Right cardiac atrium (tissue), 5 donors: ENCODE results near the gene ZDHHC4. TPM values are rescaled to one million over a fixed set of nuclear protein-coding genes. Genes with fewer than 3 reads are reported as not detected.
"Not testable (repeated sequence)": the region's sequence is repeated elsewhere in the genome, so short reads cannot be mapped to it uniquely, and the experiment has no call there.

Experiments
- ATAC-seq, 2 donors: fragments of 200-7000 bp; cut with Tn5 transposase; one replicate each; pipeline versions ENCODE4 v1.8.0 to v1.9.1; 2020; ENCODE audit warnings: moderate library complexity in 2 of 2, mild to moderate bottlenecking in 1 of 2
- DNase-seq, 3 donors: peaks; one replicate each; pipeline ENCODE4 v3.0.0-alpha.2; 2020
- H3K27ac ChIP-seq: one replicate; pipeline ENCODE4 v1.5.1; 2013; ENCODE audit warnings: mild to moderate bottlenecking, low read length, control low read depth, moderate library complexity
- H3K27me3 ChIP-seq: one replicate; pipeline ENCODE4 v1.6.1; 2013; ENCODE audit not compliant: control insufficient read depth, insufficient read depth
- H3K4me1 ChIP-seq: one replicate; pipeline ENCODE4 v1.6.1; 2013; ENCODE audit warnings: low read length; ENCODE audit not compliant: control insufficient read depth, insufficient read depth
- H3K4me3 ChIP-seq: one replicate; pipeline ENCODE4 v1.5.1; 2013; ENCODE audit warnings: low read length, control low read depth
- H3K9me3 ChIP-seq: one replicate; pipeline ENCODE4 v1.6.1; 2013; ENCODE audit warnings: low read length; ENCODE audit not compliant: control insufficient read depth
- WGBS: extraction: QIAGEN DNeasy Blood & Tissue Kit; methylation state at CpG from one replicate; pipeline ENCODE4 v1.1.7; 2013; 5-methylcytosine and 5-hydroxymethylcytosine counted together
- intact Hi-C, 4 donors: fragments of 100-400 bp; cut with DNase I; formaldehyde crosslinking; loops; one replicate each; pipeline versions ENCODE4 v1.11.0 to v1.14.0; 2022 to 2023
- polyA plus RNA-seq: library from polyadenylated mRNA; stranded (reverse); fragments of 200-250 nt; gene quantifications from one replicate; pipeline ENCODE4 v1.2.3, GENCODE V29; 2013
- total RNA-seq, 4 donors: library from RNA; stranded (reverse); fragmentation: NEBNext Ultra II Directional; extraction: Animal tissue kit (Norgen Biotek cat#: 25700); gene quantifications; one replicate each; pipeline ENCODE4 v1.2.1, GENCODE V29; 2021
- donor health status: healthy with polysubstance abuse.
- donor health status: DM: no; HTN: yes; CAD: no.
- donor health status: DM: no; HTN: no; CAD: no.
- donor health status: DM: no; HTN: yes; CAD: no; lungs with severe emphysema.
- donor health status: DM: yes; HTN: yes; CAD: no.

Gene ZDHHC4
- total and polyA plus RNA-seq, 5 donors, result 37.1 to 51.7 (median 44.9) TPM

GRCh38 chr7:6563936-6564770 lies 13.1 kb upstream of the ZDHHC4 start:
- Histone ChIP-seq H3K27ac (no peak overlapping the region), H3K4me1 (no peaks in the 10 kb centered on the region), H3K27me3 (no peaks in the 10 kb centered on the region), H3K4me3 (no peak overlapping the region), H3K9me3 (no peaks in the 10 kb centered on the region)
- peak; percentile 83 to 84 for ATAC-seq
- intact Hi-C loops, result no loop called here
- peak; percentile 65 to 84 (median 80) for DNase-seq
- 59% methylated on average over 12 of the region's 12 CpGs for WGBS

GRCh38 chr7:6565655-6566054 lies 11.6 kb upstream of the ZDHHC4 start:
- no peaks in the 10 kb centered on the region for H3K4me1 ChIP-seq
- 86% methylated on average over 4 of the region's 4 CpGs for WGBS
- DNase-seq (no peak), ATAC-seq (no peak)
- H3K27me3 ChIP-seq, result no peaks in the 10 kb centered on the region
- intact Hi-C loops, result no loop called here
- no peak overlapping the region for H3K27ac ChIP-seq
- H3K4me3 ChIP-seq, result no peak overlapping the region
- no peaks in the 10 kb centered on the region for H3K9me3 ChIP-seq

GRCh38 chr7:6567886-6568285 lies 9.4 kb upstream of the ZDHHC4 start:
- Histone ChIP-seq H3K27me3 (no peaks in the 10 kb centered on the region), H3K9me3 (no peaks in the 10 kb centered on the region), H3K4me3 (no peak overlapping the region), H3K4me1 (no peaks in the 10 kb centered on the region), H3K27ac (no peak overlapping the region)
- WGBS, result 89% methylated on average over 3 of the region's 3 CpGs
- intact Hi-C loops, result no loop called here
- ATAC-seq (no peak), DNase-seq (no peak)

GRCh38 chr7:6571160-6571779 lies 6.0 kb upstream of the ZDHHC4 start:
- no peak overlapping the region for H3K27ac ChIP-seq
- 66% methylated on average over 7 of the region's 7 CpGs for WGBS
- intact Hi-C loops, result no loop called here
- DNase-seq, result no peak
- no peak for ATAC-seq
- no peaks in the 10 kb centered on the region for H3K9me3 ChIP-seq
- no peaks in the 10 kb centered on the region for H3K4me1 ChIP-seq
- H3K4me3 ChIP-seq, result no peak overlapping the region
- no peaks in the 10 kb centered on the region for H3K27me3 ChIP-seq

- H3K9me3 ChIP-seq, result no peaks in the 10 kb centered on the region
- no peaks in the 10 kb centered on the region for H3K27me3 ChIP-seq
- H3K4me1 ChIP-seq, result no peaks in the 10 kb centered on the region
- intact Hi-C loops, result no loop called here
- ATAC-seq, result no peak
- DNase-seq, result peak in 1 of 3 donors; percentile 19
- H3K4me3 ChIP-seq, result no peak overlapping the region
- 72% methylated on average over 9 of the region's 9 CpGs for WGBS
- no peak overlapping the region for H3K27ac ChIP-seq
These were observed 1.8 kb upstream of the ZDHHC4 start for GRCh38 chr7:6575281-6576023.

GRCh38 chr7:6576024-6576866 lies 1.0 kb upstream of the ZDHHC4 start:
- intact Hi-C loops, result no loop called here
- peak overlapping the region; percentile 92 for H3K4me3 ChIP-seq
- ATAC-seq (no peak), DNase-seq (peak in 1 of 3 donors; percentile 32)
- H3K9me3 ChIP-seq, result no peaks in the 10 kb centered on the region
- no peaks in the 10 kb centered on the region for H3K4me1 ChIP-seq
- H3K27me3 ChIP-seq, result no peaks in the 10 kb centered on the region
- WGBS, result 74% methylated on average over 14 of the region's 14 CpGs
- peak overlapping the region; percentile 75 for H3K27ac ChIP-seq

- peak overlapping the region; percentile 75 for H3K27ac ChIP-seq
- H3K4me3 ChIP-seq, result peak overlapping the region; percentile 92
- peak in 1 of 3 donors; percentile 44 for DNase-seq
- H3K4me1 ChIP-seq, ATAC-seq, H3K9me3 ChIP-seq, intact Hi-C loops, H3K27me3 ChIP-seq: not testable (repeated sequence)
- 12% methylated on average over 14 of the region's 14 CpGs for WGBS
These were observed 336 bp upstream of the ZDHHC4 start for GRCh38 chr7:6576867-6577368.

- Histone ChIP-seq H3K27ac (peak overlapping the region; percentile 86), H3K27me3 (no peaks in the 10 kb centered on the region), H3K9me3 (no peaks in the 10 kb centered on the region), H3K4me3 (no peak overlapping the region), H3K4me1 (no peaks in the 10 kb centered on the region)
- no peak for ATAC-seq
- intact Hi-C loops, result no loop called here
- WGBS, result 78% methylated on average over 18 of the region's 18 CpGs
- peak in 2 of 3 donors; percentile 28 to 65 for DNase-seq
These were observed 1.1 kb downstream of the ZDHHC4 start for GRCh38 chr7:6578114-6579084.

GRCh38 chr7:6579446-6579845 lies 2.2 kb downstream of the ZDHHC4 start:
- WGBS, result 90% methylated on average over 4 of the region's 4 CpGs
- DNase-seq (peak in 2 of 3 donors; percentile 7 to 24), ATAC-seq (no peak)
- Histone ChIP-seq H3K27me3 (no peaks in the 10 kb centered on the region), H3K27ac (no peak overlapping the region), H3K9me3 (no peaks in the 10 kb centered on the region), H3K4me3 (no peak overlapping the region), H3K4me1 (no peaks in the 10 kb centered on the region)
- intact Hi-C loops, result no loop called here
